Mesodermal cell (in vitro differentiated cells): ENCODE measurements around the gene FOXP1.

ENCODE experiments used
- H3K27ac ChIP-seq: 2 replicates; pipeline ENCODE4 v1.7.0; 2013; ENCODE audit warnings: mild to moderate bottlenecking, low read depth, low read length, moderate library complexity; ENCODE audit not compliant: severe bottlenecking
- H3K36me3 ChIP-seq: 2 replicates; pipeline ENCODE4 v1.7.1; 2013; ENCODE audit warnings: mild to moderate bottlenecking, low read length, moderate library complexity; ENCODE audit not compliant: control insufficient read depth, insufficient read depth
- H3K4me1 ChIP-seq: one replicate; pipeline ENCODE4 v1.7.1; 2013; ENCODE audit warnings: mild to moderate bottlenecking, low read length; ENCODE audit not compliant: insufficient read depth, control insufficient read depth, poor library complexity, severe bottlenecking
- H3K4me3 ChIP-seq: 2 replicates; pipeline ENCODE4 v1.7.0; 2013; ENCODE audit warnings: low read length, control low read depth, mild to moderate bottlenecking; ENCODE audit not compliant: insufficient read depth, poor library complexity, severe bottlenecking; ENCODE audit errors: extremely low read depth
- H3K9me3 ChIP-seq: 2 replicates; pipeline ENCODE4 v1.7.1; 2013; ENCODE audit warnings: mild to moderate bottlenecking, low read length, moderate library complexity; ENCODE audit not compliant: control insufficient read depth
- WGBS, 2 experiments: methylation state at CpG; one replicate each; pipeline ENCODE4 v1.1.5; 2013; ENCODE audit warnings: missing lambda C conversion rate in 2 of 2; ENCODE audit not compliant: insufficient coverage in 2 of 2; 5-methylcytosine and 5-hydroxymethylcytosine counted together

FOXP1 gene

GRCh38 chr3:71374582-71374981 is 208.9 kb downstream of the FOXP1 start:
- Histone ChIP-seq H3K4me1 (no peaks in the 10 kb centered on the region), H3K36me3 (no peaks in the 10 kb centered on the region), H3K4me3 (no peak overlapping the region), H3K27ac (no peak overlapping the region), H3K9me3 (no peaks in the 10 kb centered on the region)

GRCh38 chr3:71372911-71373637 is 210.5 kb downstream of the FOXP1 start:
- 82% methylated on average over 5 of the region's 6 CpGs; no CpG with 5 or more reads in 1 of the 2 experiments for whole genome bisulfite sequencing, 2 experiments
- no peaks in the 10 kb centered on the region for H3K4me1 ChIP-seq
- no peaks in the 10 kb centered on the region for H3K36me3 ChIP-seq

DNA sequence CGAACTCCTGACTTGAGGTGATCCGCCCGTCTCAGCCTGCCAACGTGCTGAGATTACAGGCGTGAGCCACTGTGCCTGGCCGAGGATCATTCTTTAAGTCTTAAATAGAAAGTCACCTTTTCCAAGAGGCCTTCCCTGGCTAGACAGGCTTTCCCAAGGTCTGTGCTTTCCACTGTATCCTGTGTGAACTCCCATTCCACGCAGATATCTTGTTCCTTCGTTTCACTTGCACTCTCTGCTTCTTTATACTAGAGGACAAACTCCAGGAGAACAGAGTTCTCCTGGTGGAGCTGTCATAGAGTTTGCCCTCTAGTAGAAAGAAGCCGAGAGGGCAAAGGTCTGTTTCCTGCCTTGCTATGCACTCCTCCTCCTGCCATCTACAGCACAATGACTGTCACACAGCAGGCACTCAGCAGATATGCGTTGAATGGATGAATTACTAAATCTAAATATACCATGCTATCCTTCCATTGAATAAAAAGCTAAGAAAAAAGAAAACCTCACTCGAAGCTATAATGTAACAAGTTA is 211.2 kb downstream of the FOXP1 start:
- WGBS, 2 experiments, result 70 to 83% methylated on average over 7 to 8 of the region's 11 CpGs
- H3K36me3 ChIP-seq, result no peaks in the 10 kb centered on the region
- H3K9me3 ChIP-seq, result no peaks in the 10 kb centered on the region
- H3K4me3 ChIP-seq, result no peak overlapping the region
- no peak overlapping the region for H3K27ac ChIP-seq
- no peaks in the 10 kb centered on the region for H3K4me1 ChIP-seq

More at GRCh38 chr3:71372911-71373637, 210.5 kb downstream of the FOXP1 start:
- Histone ChIP-seq H3K27ac (no peak overlapping the region), H3K4me3 (no peak overlapping the region), H3K9me3 (no peaks in the 10 kb centered on the region)

DNA sequence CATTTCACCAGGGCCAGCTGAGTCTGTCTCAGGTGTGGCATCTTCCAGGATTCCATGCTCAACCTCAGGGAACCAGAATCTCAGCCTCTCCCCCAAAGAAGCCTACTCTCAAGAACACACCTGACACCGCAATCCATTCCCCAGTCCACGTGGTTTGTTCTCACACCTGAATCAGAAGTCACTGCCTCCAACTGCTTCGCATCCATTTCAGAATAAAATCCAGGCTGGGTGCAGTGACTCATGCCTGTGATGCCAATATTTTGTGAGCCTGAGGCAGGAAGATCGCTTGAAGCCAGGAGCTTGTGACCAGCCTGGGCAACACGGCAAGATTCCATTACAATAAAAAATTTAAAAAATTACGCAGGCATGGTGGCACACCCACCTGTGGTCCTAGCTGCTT is 212.2 kb downstream of the FOXP1 start:
- Histone ChIP-seq H3K27ac (no peak overlapping the region), H3K4me1 (no peaks in the 10 kb centered on the region), H3K9me3 (no peaks in the 10 kb centered on the region), H3K4me3 (no peak overlapping the region), H3K36me3 (no peaks in the 10 kb centered on the region)
- 95 to 100% methylated on average over 2 to 6 of the region's 6 CpGs for WGBS, 2 experiments

DNA sequence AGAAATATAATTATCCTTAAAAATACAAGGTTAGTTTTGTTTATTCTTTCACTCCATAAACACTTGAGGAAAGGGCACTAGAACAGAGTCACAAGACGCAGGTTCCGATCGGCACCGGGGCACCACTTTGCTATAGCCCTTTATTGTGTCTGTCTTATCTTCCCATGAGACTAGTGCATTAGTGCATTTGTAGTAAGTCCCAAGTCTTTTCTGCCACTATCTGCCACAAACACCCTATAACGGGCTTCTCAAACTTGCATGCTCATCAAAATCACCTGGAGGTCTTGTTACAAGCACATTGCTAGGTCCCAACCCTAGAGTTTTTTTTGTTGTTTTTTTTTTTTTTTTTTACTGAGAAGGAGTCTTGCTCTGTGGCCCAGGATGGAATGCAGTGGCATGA is 213.1 kb downstream of the FOXP1 start:
- H3K9me3 ChIP-seq, result no peaks in the 10 kb centered on the region
- no peaks in the 10 kb centered on the region for H3K4me1 ChIP-seq
- H3K36me3 ChIP-seq, result no peaks in the 10 kb centered on the region
- no peak overlapping the region for H3K4me3 ChIP-seq
- 92 to 100% methylated on average over 2 to 4 of the region's 5 CpGs for WGBS, 2 experiments
- no peak overlapping the region for H3K27ac ChIP-seq

- Histone ChIP-seq H3K36me3 (no peaks in the 10 kb centered on the region), H3K9me3 (no peaks in the 10 kb centered on the region), H3K4me1 (no peaks in the 10 kb centered on the region), H3K4me3 (no peak overlapping the region), H3K27ac (no peak overlapping the region)
- WGBS, 2 experiments, result 92 to 98% methylated on average over 4 to 5 of the region's 6 CpGs
Observed at GRCh38 chr3:71369701-71370391, 213.7 kb downstream of the FOXP1 start.

GRCh38 chr3:71366988-71367604 is 216.4 kb downstream of the FOXP1 start:
- Histone ChIP-seq H3K4me3 (no peak overlapping the region), H3K27ac (no peak overlapping the region), H3K36me3 (no peaks in the 10 kb centered on the region), H3K9me3 (no peaks in the 10 kb centered on the region), H3K4me1 (no peaks in the 10 kb centered on the region)
- WGBS, 2 experiments, result 52 to 53% methylated on average over 3 to 5 of the region's 8 CpGs

DNA sequence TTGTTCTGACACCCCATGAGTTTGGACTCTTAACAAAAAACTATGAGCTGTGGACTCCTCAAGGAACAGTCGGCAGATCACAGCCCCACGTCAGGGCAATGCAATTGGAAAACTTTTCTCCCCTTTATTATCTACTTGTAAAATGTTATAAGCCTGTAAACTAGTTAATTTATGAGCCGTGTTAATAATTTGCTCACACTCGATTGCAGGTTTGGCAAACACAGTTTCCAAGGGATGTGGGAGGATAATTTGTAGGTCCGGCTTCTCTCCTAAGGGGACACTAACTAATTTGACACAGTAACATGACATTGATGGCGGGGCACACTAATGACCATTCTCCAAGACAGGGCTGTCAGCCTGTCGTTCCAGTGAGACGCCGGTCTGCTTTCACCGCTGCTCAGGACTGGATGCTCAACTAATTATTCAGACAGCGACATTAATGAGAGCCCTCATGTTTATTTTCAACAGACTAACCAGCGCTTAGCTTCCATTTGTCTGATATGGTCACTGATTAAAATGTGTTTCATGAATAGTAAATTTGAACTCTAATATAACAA is 222.1 kb downstream of the FOXP1 start:
- Histone ChIP-seq H3K27ac (no peak overlapping the region), H3K36me3 (no peaks in the 10 kb centered on the region), H3K9me3 (no peaks in the 10 kb centered on the region), H3K4me3 (no peak overlapping the region), H3K4me1 (no peaks in the 10 kb centered on the region)
- 81 to 89% methylated on average over 3 to 8 of the region's 12 CpGs for WGBS, 2 experiments

- Histone ChIP-seq H3K9me3 (no peaks in the 10 kb centered on the region), H3K36me3 (no peaks in the 10 kb centered on the region), H3K27ac (no peak overlapping the region), H3K4me1 (no peaks in the 10 kb centered on the region), H3K4me3 (no peak overlapping the region)
- 88 to 94% methylated on average over 2 of the region's 2 CpGs for WGBS, 2 experiments
Observed at GRCh38 chr3:71360764-71361163, 222.8 kb downstream of the FOXP1 start.

DNA sequence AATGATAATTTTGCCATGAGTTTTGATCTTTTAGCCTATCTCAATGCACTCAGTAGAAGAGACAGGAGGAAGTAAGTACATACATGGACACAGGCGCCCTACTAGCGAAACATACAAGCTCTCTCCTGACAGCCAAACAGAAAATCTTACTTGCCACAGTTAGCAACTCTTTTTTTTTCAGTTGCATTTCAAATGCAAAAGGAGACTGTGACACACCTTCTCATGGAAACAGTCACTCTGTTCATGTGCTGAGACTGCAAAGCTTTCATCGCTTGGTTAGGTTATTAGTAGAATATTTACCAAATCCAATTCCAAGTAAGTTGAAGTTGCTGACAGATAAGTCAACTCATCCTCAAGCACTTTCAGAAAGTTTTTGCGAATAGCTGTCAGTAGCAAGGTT is 223.3 kb downstream of the FOXP1 start:
- no peaks in the 10 kb centered on the region for H3K4me1 ChIP-seq
- H3K9me3 ChIP-seq, result no peaks in the 10 kb centered on the region
- H3K4me3 ChIP-seq, result no peak overlapping the region
- no peaks in the 10 kb centered on the region for H3K36me3 ChIP-seq
- 79 to 93% methylated on average over 2 to 3 of the region's 4 CpGs for WGBS, 2 experiments
- no peak overlapping the region for H3K27ac ChIP-seq
